ENCODE data around the gene PITPNC1.

The PITPNC1 gene

GRCh38 chr17:67459985-67460384 is 82.9 kb downstream of the PITPNC1 start:
- Histone ChIP-seq H2AFZ (ENCODE audit: low read length) (no peak overlapping the region), H3K79me2 (ENCODE audit: low read length) (no peaks in the 10 kb centered on the region), H3K4me3 (ENCODE audit: low read length) (no peak overlapping the region), H4K20me1 (ENCODE audit: insufficient read depth, low read length) (no peaks in the 10 kb centered on the region), H3F3A (ENCODE audit: insufficient read depth, low read length) (no peaks in the 10 kb centered on the region), H3K9me3 (replicated peaks; ENCODE audit: insufficient read depth, low read length) (no peaks in the 10 kb centered on the region), H3K9ac (ENCODE audit: low read length) (no peak overlapping the region), H3K27me3 (replicated peaks; ENCODE audit: insufficient read depth, low read length) (no peaks in the 10 kb centered on the region), H3K4me1 (ENCODE audit: low read length) (peaks cover 9% of the 10 kb centered on the region; the same call in 1 of the 2 replicates), H3K27ac (ENCODE audit: low read length) (no peak overlapping the region), H3K9me2 (replicated peaks; ENCODE audit: insufficient read depth, low read length) (no peaks in the 10 kb centered on the region), H3K36me3 (replicated peaks; ENCODE audit: insufficient read depth, low read length) (no peaks in the 10 kb centered on the region), H3K4me2 (ENCODE audit: low read depth, low read length) (no peak overlapping the region)
- DNase-seq: no peak
- TF ChIP-seq EZH2 (optimal IDR thresholded peaks at IDR 0.05; ENCODE audit: low read depth, low read length): no peak
- no peak for TF ChIP-seq CTCF (IDR thresholded peaks at IDR 0.05; ENCODE audit: low read length)
- TF ChIP-seq EZH2phosphoT487 (IDR thresholded peaks at IDR 0.05; ENCODE audit: low read length): no peak

GRCh38 chr17:67461228-67461780 is 84.2 kb downstream of the PITPNC1 start:
- Histone ChIP-seq H4K20me1 (ENCODE audit: insufficient read depth, low read length) (no peaks in the 10 kb centered on the region), H3K36me3 (replicated peaks; ENCODE audit: insufficient read depth, low read length) (no peaks in the 10 kb centered on the region), H3F3A (ENCODE audit: insufficient read depth, low read length) (no peaks in the 10 kb centered on the region), H3K4me2 (ENCODE audit: low read depth, low read length) (no peak overlapping the region), H3K9me2 (replicated peaks; ENCODE audit: insufficient read depth, low read length) (no peaks in the 10 kb centered on the region), H3K27ac (ENCODE audit: low read length) (no peak overlapping the region), H3K4me3 (ENCODE audit: low read length) (no peak overlapping the region), H3K4me1 (ENCODE audit: low read length) (peaks cover 4% of the 10 kb centered on the region; the same call in 1 of the 2 replicates), H3K79me2 (ENCODE audit: low read length) (0 out of 2 replicates have a peak, but pooled peaks cover 3% of the 10 kb centered on the region), H3K9ac (ENCODE audit: low read length) (no peak overlapping the region), H2AFZ (ENCODE audit: low read length) (no peak overlapping the region), H3K9me3 (replicated peaks; ENCODE audit: insufficient read depth, low read length) (no peaks in the 10 kb centered on the region), H3K27me3 (replicated peaks; ENCODE audit: insufficient read depth, low read length) (no peaks in the 10 kb centered on the region)
- DNase-seq: no peak
- no peak for TF ChIP-seq EZH2 (optimal IDR thresholded peaks at IDR 0.05; ENCODE audit: low read depth, low read length)
- no peak for TF ChIP-seq CTCF (IDR thresholded peaks at IDR 0.05; ENCODE audit: low read length)
- TF ChIP-seq EZH2phosphoT487 (IDR thresholded peaks at IDR 0.05; ENCODE audit: low read length): no peak

- Histone ChIP-seq H3K9me2 (replicated peaks; ENCODE audit: insufficient read depth, low read length) (no peaks in the 10 kb centered on the region), H3K4me1 (ENCODE audit: low read length) (no peaks in the 10 kb centered on the region), H3K4me3 (ENCODE audit: low read length) (no peak overlapping the region), H2AFZ (ENCODE audit: low read length) (no peak overlapping the region), H3K9me3 (replicated peaks; ENCODE audit: insufficient read depth, low read length) (no peaks in the 10 kb centered on the region), H3K4me2 (ENCODE audit: low read depth, low read length) (no peak overlapping the region), H3K27ac (ENCODE audit: low read length) (no peak overlapping the region), H3K9ac (ENCODE audit: low read length) (no peak overlapping the region), H3F3A (ENCODE audit: insufficient read depth, low read length) (no peaks in the 10 kb centered on the region), H4K20me1 (ENCODE audit: insufficient read depth, low read length) (no peaks in the 10 kb centered on the region), H3K27me3 (replicated peaks; ENCODE audit: insufficient read depth, low read length) (no peaks in the 10 kb centered on the region), H3K79me2 (ENCODE audit: low read length) (0 out of 2 replicates have a peak, but pooled peaks cover 3% of the 10 kb centered on the region), H3K36me3 (replicated peaks; ENCODE audit: insufficient read depth, low read length) (no peaks in the 10 kb centered on the region)
- DNase-seq: no peak
- no peak for TF ChIP-seq EZH2 (optimal IDR thresholded peaks at IDR 0.05; ENCODE audit: low read depth, low read length)
- TF ChIP-seq EZH2phosphoT487 (IDR thresholded peaks at IDR 0.05; ENCODE audit: low read length): no peak
- TF ChIP-seq CTCF (IDR thresholded peaks at IDR 0.05; ENCODE audit: low read length): no peak
Measured at GRCh38 chr17:67461876-67462275, 84.8 kb downstream of the PITPNC1 start.
